ENCODE data around the gene ADD2. TPM values are rescaled to one million over a fixed set of nuclear protein-coding genes. Genes with fewer than 3 reads are reported as not detected.

The ADD2 gene
- 1 to 10 TPM; 2.3 to 7.6 TPM for total RNA-seq

DNA sequence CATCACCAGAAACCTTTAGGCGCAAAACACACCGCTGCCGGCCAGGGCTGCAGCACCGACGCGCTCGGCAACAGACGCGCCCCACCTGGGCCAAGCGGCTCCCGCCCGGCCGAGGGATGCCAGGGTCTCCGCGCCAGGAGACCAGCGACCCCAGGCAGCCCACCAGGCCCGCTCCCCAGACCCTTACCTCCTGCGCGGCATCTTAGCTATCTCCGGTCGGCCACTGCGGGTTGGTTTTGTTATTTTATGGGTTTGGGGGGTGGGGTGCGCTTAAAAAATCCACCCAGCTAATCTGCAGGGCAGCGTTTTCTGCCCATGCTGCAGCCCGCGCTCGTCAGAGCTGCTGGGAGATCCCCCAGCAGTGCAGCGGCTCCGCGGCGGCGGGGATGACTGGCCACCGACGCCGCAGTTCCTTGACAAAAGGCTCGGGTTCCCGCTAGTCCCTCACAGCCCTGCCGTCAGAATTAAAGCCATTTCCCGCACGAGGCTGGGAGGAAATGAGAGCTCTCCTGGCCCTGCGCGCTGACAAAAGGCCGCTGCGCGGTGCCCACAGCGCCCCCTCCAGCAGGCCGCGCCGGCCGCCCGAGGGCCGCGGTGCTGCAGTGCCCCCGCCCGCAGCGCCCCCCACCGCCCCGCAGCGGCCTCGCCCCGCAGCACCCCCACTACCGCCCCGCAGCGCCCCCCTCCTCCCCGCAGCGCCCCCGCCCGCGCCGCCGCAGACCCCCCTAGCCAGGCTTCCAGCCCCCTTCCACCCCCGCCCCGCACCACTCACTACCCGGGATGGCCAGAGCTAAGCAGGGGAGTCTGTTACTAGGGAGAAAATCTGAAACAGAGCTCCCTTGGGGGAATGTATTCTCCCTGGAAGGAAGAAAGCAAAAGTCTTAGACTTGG is at the start of gene ADD2:
Gene ADD2 (minus strand): TSS at position 502 of the 891 bp plus-strand sequence. CDS start 61,792 bp downstream, outside the sequence.
- Histone ChIP-seq H3K36me3 (replicated peaks in 1 of 2; ENCODE audit: insufficient read depth in 1 of 2, low read depth in 2 of 2) (no peaks in the 10 kb centered on the region), H3K27ac (no peak within 1 kb of the TSS), H3K4me1 (peaks cover 17% of the 10 kb centered on the region), H3K27me3 (peaks cover 0 to 5% of the 10 kb centered on the region in 2 donors), H3K9me3 (no peaks in the 10 kb centered on the region), H3K4me3 (peak within 1 kb of the TSS; percentile 28 to 60)
- TF ChIP-seq, protein P1, sequence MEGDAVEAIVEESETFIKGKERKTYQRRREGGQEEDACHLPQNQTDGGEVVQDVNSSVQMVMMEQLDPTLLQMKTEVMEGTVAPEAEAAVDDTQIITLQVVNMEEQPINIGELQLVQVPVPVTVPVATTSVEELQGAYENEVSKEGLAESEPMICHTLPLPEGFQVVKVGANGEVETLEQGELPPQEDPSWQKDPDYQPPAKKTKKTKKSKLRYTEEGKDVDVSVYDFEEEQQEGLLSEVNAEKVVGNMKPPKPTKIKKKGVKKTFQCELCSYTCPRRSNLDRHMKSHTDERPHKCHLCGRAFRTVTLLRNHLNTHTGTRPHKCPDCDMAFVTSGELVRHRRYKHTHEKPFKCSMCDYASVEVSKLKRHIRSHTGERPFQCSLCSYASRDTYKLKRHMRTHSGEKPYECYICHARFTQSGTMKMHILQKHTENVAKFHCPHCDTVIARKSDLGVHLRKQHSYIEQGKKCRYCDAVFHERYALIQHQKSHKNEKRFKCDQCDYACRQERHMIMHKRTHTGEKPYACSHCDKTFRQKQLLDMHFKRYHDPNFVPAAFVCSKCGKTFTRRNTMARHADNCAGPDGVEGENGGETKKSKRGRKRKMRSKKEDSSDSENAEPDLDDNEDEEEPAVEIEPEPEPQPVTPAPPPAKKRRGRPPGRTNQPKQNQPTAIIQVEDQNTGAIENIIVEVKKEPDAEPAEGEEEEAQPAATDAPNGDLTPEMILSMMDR (IDR thresholded peaks at IDR 0.05), result peak in 5 of 7 experiments; percentile 6 to 43 (median 26)
- TF ChIP-seq POLR2A (IDR thresholded peaks at IDR 0.05), result peak in 1 of 3 donors; percentile 26
- DNase-seq (peak; percentile 28 to 65 (median 36)), ATAC-seq (peak; percentile 79)
- 0 to 1% methylated on average over 2 to 55 of the region's 74 CpGs for WGBS, 2 donors
- intact Hi-C loops (cut with DNase I), result no loop called here

DNA sequence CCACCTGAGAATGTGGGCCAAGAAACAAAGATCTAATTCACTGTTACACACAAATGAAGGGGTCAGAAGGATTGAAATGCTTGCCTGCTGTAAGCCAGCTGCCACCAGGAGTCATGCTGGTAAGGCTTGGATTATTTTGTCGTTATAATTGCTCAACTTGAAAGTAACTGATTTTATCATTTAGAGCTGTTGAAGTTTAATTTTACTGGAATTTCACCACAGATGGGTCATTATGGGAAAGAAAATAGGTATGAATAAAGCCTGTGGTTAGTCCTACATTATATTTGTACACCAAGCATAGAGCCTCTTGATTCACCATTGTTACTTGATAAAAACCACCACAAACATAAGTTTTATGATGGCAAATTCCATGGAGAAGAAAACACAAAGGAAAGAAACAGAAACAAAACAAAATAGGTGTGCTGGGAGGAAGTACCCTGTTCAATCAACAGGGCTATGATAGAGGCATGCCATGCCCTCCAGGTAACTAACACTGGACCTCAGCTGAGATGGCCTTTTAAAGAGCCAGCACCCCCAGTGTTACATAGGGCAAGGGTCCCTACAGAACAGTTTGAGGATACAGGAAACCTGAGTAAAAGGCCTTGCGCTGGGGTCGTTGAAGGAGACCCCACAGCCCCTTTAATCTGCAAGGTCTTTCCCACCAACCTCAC is 49.4 kb upstream of the ADD2 start:
- H3K4me1 ChIP-seq, result no peaks in the 10 kb centered on the region
- no peaks in the 10 kb centered on the region for H3K9me3 ChIP-seq
- no peak overlapping the region for H3K27ac ChIP-seq
- intact Hi-C loops (cut with DNase I), result no loop called here
- DNase-seq (no peak), ATAC-seq (no peak)
- no peaks in the 10 kb centered on the region for H3K27me3 ChIP-seq
- WGBS, 2 donors, result 80% methylated on average over 3 of the region's 3 CpGs
- no peaks in the 10 kb centered on the region for H3K36me3 ChIP-seq (replicated peaks in 1 of 2; ENCODE audit: insufficient read depth in 1 of 2, low read depth in 2 of 2)
- TF ChIP-seq, protein P1 (IDR thresholded peaks at IDR 0.05), result no peak
- TF ChIP-seq POLR2A (IDR thresholded peaks at IDR 0.05), result no peak
- H3K4me3 ChIP-seq, result no peak overlapping the region

GRCh38 chr2:70816726-70817125 is 48.7 kb upstream of the ADD2 start:
- ATAC-seq (no peak), DNase-seq (no peak)
- no peak for TF ChIP-seq POLR2A (IDR thresholded peaks at IDR 0.05)
- TF ChIP-seq, protein P1 (IDR thresholded peaks at IDR 0.05), result no peak
- intact Hi-C loops (cut with DNase I), result no loop called here
- Histone ChIP-seq H3K27ac (no peak overlapping the region), H3K4me3 (no peak overlapping the region), H3K36me3 (replicated peaks in 1 of 2; ENCODE audit: insufficient read depth in 1 of 2, low read depth in 2 of 2) (no peaks in the 10 kb centered on the region), H3K4me1 (no peaks in the 10 kb centered on the region), H3K27me3 (no peaks in the 10 kb centered on the region), H3K9me3 (no peaks in the 10 kb centered on the region)
- WGBS, 2 donors, result 66 to 84% methylated on average over 5 of the region's 5 CpGs

- Histone ChIP-seq H3K4me1 (no peaks in the 10 kb centered on the region), H3K36me3 (replicated peaks in 1 of 2; ENCODE audit: insufficient read depth in 1 of 2, low read depth in 2 of 2) (no peaks in the 10 kb centered on the region), H3K27ac (no peak overlapping the region), H3K9me3 (no peaks in the 10 kb centered on the region), H3K27me3 (no peaks in the 10 kb centered on the region), H3K4me3 (no peak overlapping the region)
- no peak for TF ChIP-seq POLR2A (IDR thresholded peaks at IDR 0.05)
- TF ChIP-seq, protein P1 (IDR thresholded peaks at IDR 0.05), result no peak
- ATAC-seq (no peak), DNase-seq (no peak)
- WGBS, 2 donors, result 89% methylated on average over 11 of the region's 12 CpGs
- intact Hi-C loops (cut with DNase I), result no loop called here
These were observed 41.3 kb upstream of the ADD2 start for GRCh38 chr2:70808983-70809958.
